ENCODE data around the gene LAMC3.
A peak's percentile ranks its signal among the peaks of the same experiment; 100 is the strongest.

The LAMC3 gene

GRCh38 chr9:131008909-131009618 is at the start of gene LAMC3:
Gene LAMC3, plus strand, starts transcription at chr9:131009174. Its CDS starts 41 bp downstream, at chr9:131009215.
- DNase-seq, result peak; percentile 82

GRCh38 chr9:130959809-130960334 is 49.1 kb upstream of the LAMC3 start:
- DNase-seq, result no peak

GRCh38 chr9:130960522-130961378 is 48.2 kb upstream of the LAMC3 start:
- no peak for DNase-seq

- no peak for DNase-seq
These were observed 47.3 kb upstream of the LAMC3 start for GRCh38 chr9:130961511-130962300.

- peak; percentile 60 for DNase-seq
These were observed 46.3 kb upstream of the LAMC3 start for GRCh38 chr9:130962418-130963316.

GRCh38 chr9:130963337-130963908 is 45.6 kb upstream of the LAMC3 start:
- no peak for DNase-seq

GRCh38 chr9:130963916-130964315 is 45.1 kb upstream of the LAMC3 start:
- DNase-seq, result no peak

GRCh38 chr9:130965680-130966079 is 43.3 kb upstream of the LAMC3 start:
- no peak for DNase-seq

- DNase-seq, result no peak
These were observed 38.9 kb upstream of the LAMC3 start for GRCh38 chr9:130970052-130970451.

GRCh38 chr9:130970855-130971254 is 38.1 kb upstream of the LAMC3 start:
- DNase-seq, result no peak

- DNase-seq, result no peak
These were observed 37.6 kb upstream of the LAMC3 start for GRCh38 chr9:130971294-130971849.

GRCh38 chr9:130972277-130972956 is 36.6 kb upstream of the LAMC3 start:
- no peak for DNase-seq

- no peak for DNase-seq
These were observed 35.9 kb upstream of the LAMC3 start for GRCh38 chr9:130972957-130973685.

GRCh38 chr9:130973686-130974281 is 35.2 kb upstream of the LAMC3 start:
- no peak for DNase-seq

- no peak for DNase-seq
These were observed 34.3 kb upstream of the LAMC3 start for GRCh38 chr9:130974697-130975096.

- DNase-seq, result no peak
These were observed 33.8 kb upstream of the LAMC3 start for GRCh38 chr9:130975156-130975555.

GRCh38 chr9:130975932-130976841 is 32.8 kb upstream of the LAMC3 start:
- no peak for DNase-seq

- DNase-seq, result no peak
These were observed 31.2 kb upstream of the LAMC3 start for GRCh38 chr9:130977811-130978221.

Data from NCI-H69 (cell line).